A549 (cell line): ENCODE measurements around the gene RAB11FIP5. TPM values are rescaled to one million over a fixed set of nuclear protein-coding genes. Genes with fewer than 3 reads are reported as not detected.

Source experiments
- ATAC-seq, 2 experiments: fragments of 200-7000 bp in 1 of 2; fragments of >200 bp in 1 of 2; cut with Nextera tagmentation in 1 of 2; cut with Tn5 transposase in 1 of 2; 3 replicates each; pipeline versions ENCODE4 v1.8.0 to v1.9.1; 2018 to 2020; ENCODE audit warnings: mild to moderate bottlenecking in 1 of 2, moderate library complexity in 1 of 2
- CTCF ChIA-PET: fragments of 300-600 bp; sonication (Branson Sonifier 250); formaldehyde crosslinking; extraction: SDS; loops from one replicate; lab custom pipeline; 2021; ENCODE audit warnings: antibody characterized with exemption, inconsistent platforms; lab: Yijun Ruan, JAX
- POLR2A ChIA-PET: fragments of 350-600 bp; formaldehyde crosslinking; extraction: SDS; loops from one replicate; lab custom pipeline; 2021; ENCODE audit warnings: antibody characterized with exemption, inconsistent platforms; lab: Yijun Ruan, JAX
- DNase-seq, 2 experiments: peaks; one replicate each; pipeline versions ENCODE4 v3.0.0 to v3.0.0-alpha.2; 2011 to 2016; ENCODE audit warnings: low read depth in 1 of 2, low spot score in 1 of 2
- FAIRE-seq: peaks from 2 replicates; lab custom pipeline; 2011; peaks lifted over from hg19 to GRCh38; lab: Jason Lieb, UNC
- H3K27ac ChIP-seq, 2 experiments: fragments of >200 bp; sonication (Bioruptor Twin); formaldehyde crosslinking; 3 replicates each; pipeline ENCODE4 v1.5.1; 2016 to 2017
- H3K4me1 ChIP-seq: fragments of >200 bp; sonication (Bioruptor Twin); formaldehyde crosslinking; 3 replicates; pipeline ENCODE4 v1.6.1; 2016
- H3K4me2 ChIP-seq: fragments of >200 bp; sonication (Bioruptor Twin); formaldehyde crosslinking; 3 replicates; pipeline ENCODE4 v1.6.1; 2016
- H3K4me3 ChIP-seq: fragments of >200 bp; sonication (Bioruptor Twin); formaldehyde crosslinking; 3 replicates; pipeline ENCODE4 v1.5.1; 2016
- H3K9me3 ChIP-seq: fragments of >200 bp; sonication (Bioruptor Twin); formaldehyde crosslinking; 3 replicates; pipeline ENCODE4 v1.6.1; 2016
- CEBPB ChIP-seq, 2 experiments: fragments of >200 bp in 1 of 2; sonication (Bioruptor Twin) in 1 of 2; formaldehyde crosslinking in 1 of 2; IDR thresholded peaks; 2 replicates each; pipeline ENCODE4 v1.6.1; 2012 to 2016
- CHD4 ChIP-seq: fragments of 200-600 bp; sonication (generic); IDR thresholded peaks from 2 replicates; pipeline ENCODE4 v1.6.1; 2016; ENCODE audit warnings: antibody characterized with exemption, mild to moderate bottlenecking, borderline replicate concordance
- EHMT2 ChIP-seq: fragments of 200-600 bp; sonication (generic); IDR thresholded peaks from 2 replicates; pipeline ENCODE4 v1.6.1; 2016; ENCODE audit warnings: antibody characterized with exemption, low read depth, mild to moderate bottlenecking, moderate library complexity
- HES2 ChIP-seq: fragments of >200 bp; sonication (Bioruptor Twin); formaldehyde crosslinking; IDR thresholded peaks from 2 replicates; pipeline ENCODE4 v1.6.1; 2016
- HMGXB4 ChIP-seq: fragments of 250-450 bp; sonication (Bioruptor Pico); IDR thresholded peaks from 2 replicates; pipeline ENCODE4 v1.5.0; 2021; ENCODE audit warnings: mild to moderate bottlenecking, moderate library complexity, borderline replicate concordance
- KDM1A ChIP-seq: fragments of 200-600 bp; sonication (generic); IDR thresholded peaks from 2 replicates; pipeline ENCODE4 v1.6.1; 2016; ENCODE audit warnings: low read depth, mild to moderate bottlenecking
- POLR2AphosphoS2 ChIP-seq: conservative IDR thresholded peaks from 2 replicates; pipeline ENCODE4 v1.6.1; 2012; ENCODE audit warnings: low read length, improper control_type of control experiment, inconsistent platforms
- RARB ChIP-seq: fragments of 250-450 bp; sonication (Bioruptor Pico); IDR thresholded peaks from 2 replicates; pipeline ENCODE4 v1.8.0; 2021; ENCODE audit warnings: mild to moderate bottlenecking, moderate library complexity
- USF2 ChIP-seq: fragments of 450-650 bp; IDR thresholded peaks from 2 replicates; pipeline ENCODE4 v1.6.1; 2014; ENCODE audit warnings: antibody characterized with exemption
- ZNF302 ChIP-seq: fragments of 250-450 bp; sonication (Bioruptor Pico); IDR thresholded peaks from 2 replicates; pipeline ENCODE4 v1.9.0; 2021; ENCODE audit warnings: inconsistent platforms, mild to moderate bottlenecking, moderate library complexity
- WGBS: methylation state at CpG from one replicate; pipeline ENCODE4 v1.1.6; 2017; ENCODE audit errors: missing lambda C conversion rate; 5-methylcytosine and 5-hydroxymethylcytosine counted together
- polyA plus RNA-seq, 4 experiments: library from polyadenylated mRNA; depleted of rRNA in 3 of 4; stranded (reverse); fragments of >200 nt; fragmentation: RNase III in 1 of 4; extraction: RNeasy Plus Mini Kit Qiagen cat#74134 plus additional on column Dnase treatment in 1 of 4; gene quantifications; 2 replicates in 3 of 4; 3 replicates in 1 of 4; pipeline ENCODE4 v1.2.3, GENCODE V29; 2011 to 2017

The RAB11FIP5 gene
- polyA plus RNA-seq, 2 of the 4 experiments (the other 2 are of a cell fraction), result 21.6 to 21.8 TPM

- no peak for TF ChIP-seq CHD4
Measured at GRCh38 chr2:73111073-73112025, 1.4 kb downstream of the RAB11FIP5 start (continued).

- ChIA-PET POLR2A (no interaction called here), CTCF (interaction anchor here (0.5 to 11.2 kb wide), 13 partner anchors 13 to 243 kb away, joined by 3 to 114 read pairs (median 6); no protein-coding TSS in a partner anchor)
- ATAC-seq (no peak), FAIRE-seq (no peak), DNase-seq (no peak)
- H3K4me3 ChIP-seq, result peak overlapping the region; percentile 91
- WGBS, result 86% methylated on average over 4 of the region's 4 CpGs
- H3K4me2 ChIP-seq, result peak overlapping the region; percentile 88
- H3K27ac ChIP-seq, result peak overlapping the region; percentile 86 to 92; a peak in 5 of 6 replicates
- no peaks in the 10 kb centered on the region for H3K9me3 ChIP-seq
- peaks cover 20% of the 10 kb centered on the region for H3K4me1 ChIP-seq
- TF ChIP-seq USF2, result no peak
- no peak for TF ChIP-seq HMGXB4 (CRISPR knock-in tag)
- no peak for TF ChIP-seq HES2
- TF ChIP-seq ZNF302 (CRISPR knock-in tag), result no peak
- no peak for TF ChIP-seq EHMT2
- TF ChIP-seq CEBPB (IDR thresholded peaks at IDR 0.05), result no peak
Measured at GRCh38 chr2:73110168-73111072, 2.3 kb downstream of the RAB11FIP5 start.

GRCh38 chr2:73109431-73110167, 3.1 kb downstream of the RAB11FIP5 start:
- H3K27ac ChIP-seq, result 0 out of 6 replicates have a peak overlapping the region, but pooled peaks of 1 of the 2 experiments have one; percentile 92
- no peak overlapping the region for H3K4me3 ChIP-seq
- no peak overlapping the region for H3K4me2 ChIP-seq
- ChIA-PET POLR2A (no interaction called here), CTCF (interaction anchor here (0.5 to 11.2 kb wide), 11 partner anchors 18 to 217 kb away, joined by 3 to 114 read pairs (median 5); no protein-coding TSS in a partner anchor)
- no peak for DNase-seq
- FAIRE-seq, result no peak
- no peaks in the 10 kb centered on the region for H3K9me3 ChIP-seq
- TF ChIP-seq KDM1A (peak; percentile 87; the same call in 1 of the 2 replicates), POLR2AphosphoS2 (no peak), RARB (CRISPR knock-in tag) (no peak)
- WGBS, result 94% methylated on average over 5 of the region's 5 CpGs
- peaks cover 20% of the 10 kb centered on the region for H3K4me1 ChIP-seq
- ATAC-seq, result no peak
